Smooth muscle cell of the umbilical artery (primary cell): ENCODE data around the gene LRRC7. TPM values are rescaled to one million over a fixed set of nuclear protein-coding genes. Genes with fewer than 3 reads are reported as not detected.

ENCODE experiments used
- total RNA-seq: library from RNA; depleted of rRNA; stranded (reverse); fragments of >200 nt; gene quantifications from 2 replicates; pipeline ENCODE4 v1.2.3, GENCODE V29; 2014

The LRRC7 gene
- 0.46 TPM in 1 of 2 replicates, not detected in the other for total RNA-seq

DNA sequence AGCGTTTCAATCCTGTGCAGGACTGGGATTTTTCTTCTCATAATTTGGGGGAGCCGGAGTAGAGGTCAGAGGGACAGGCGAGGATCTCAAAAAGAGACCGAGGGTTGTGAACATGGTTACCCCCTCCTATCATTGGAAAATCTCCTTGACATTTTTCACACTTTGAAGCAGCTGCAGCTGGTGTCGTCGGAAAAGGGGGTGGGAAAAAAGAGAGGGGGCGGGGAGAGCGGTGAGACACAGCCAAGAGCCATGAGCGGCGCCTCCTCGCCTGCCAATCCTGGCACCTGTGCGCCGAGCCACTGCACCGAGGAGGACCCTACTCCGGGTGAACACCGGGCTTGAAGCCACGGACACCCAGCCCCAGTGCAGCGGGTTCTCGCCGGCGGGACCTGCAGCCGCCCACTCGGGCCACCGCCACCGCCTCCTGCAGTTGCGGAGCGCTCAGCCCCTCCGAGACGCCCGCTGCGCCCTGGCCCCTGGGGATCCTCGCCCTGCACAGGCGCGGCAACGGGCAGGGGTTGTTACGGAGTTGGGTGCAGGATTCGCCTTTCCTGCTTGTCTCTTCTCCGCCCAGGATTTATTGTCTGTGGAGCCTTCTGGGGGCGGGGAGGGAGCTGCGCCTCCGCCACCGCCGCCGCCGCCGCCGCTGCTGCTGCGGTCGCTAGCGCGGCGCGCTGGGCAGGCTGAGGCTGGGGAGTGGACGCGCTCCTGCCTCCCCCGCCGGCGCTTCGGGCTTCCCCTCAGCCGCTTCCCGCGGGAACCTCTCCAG is at the start of gene LRRC7:
TSS of gene LRRC7 (plus strand) at position 271 of the 769 bp plus-strand sequence. CDS start 718 bp downstream, outside the sequence.

